Suppressor macrophage (primary cell): ENCODE results near the gene RAB18.
A peak's percentile ranks its signal among the peaks of the same experiment; 100 is the strongest.
"Not testable (repeated sequence)": the region's sequence is repeated elsewhere in the genome, so short reads cannot be mapped to it uniquely, and the experiment has no call there.

Experiments used
- DNase-seq, 4 experiments: peaks; one replicate each; pipeline ENCODE4 v3.0.0-alpha.2; 2020 to 2022
- total RNA-seq, 17 experiments: gene quantifications; one replicate each; lab custom pipeline; 2026; ENCODE audit warnings: mixed read lengths in 6 of 17, inconsistent platforms in 3 of 17; lab: John Stamatoyannopoulos, UW

Gene RAB18
- 76.0 to 187 (median 122) reads per million in 17 experiments for total RNA-seq

GRCh38 chr10:27504007-27504807 lies at the start of gene RAB18:
Gene RAB18 (plus strand): TSS chr10:27504304. CDS start chr10:27504370, 66 bp downstream.
- DNase-seq = peak; percentile 98 to 99 (median 99)

- DNase-seq = no peak
Observed at GRCh38 chr10:27454837-27455236, 49.3 kb upstream of the RAB18 start.

GRCh38 chr10:27457261-27457945 lies 46.7 kb upstream of the RAB18 start:
- DNase-seq = no peak

- no peak for DNase-seq
Observed at GRCh38 chr10:27457966-27458365, 46.1 kb upstream of the RAB18 start.

- DNase-seq = no peak
Observed at GRCh38 chr10:27461312-27461711, 42.8 kb upstream of the RAB18 start.

GRCh38 chr10:27463961-27464360 lies 40.1 kb upstream of the RAB18 start:
- no peak for DNase-seq

GRCh38 chr10:27464993-27465392 lies 39.1 kb upstream of the RAB18 start:
- peak; percentile 19 to 60 (median 40) for DNase-seq

- DNase-seq = not testable (repeated sequence)
Observed at GRCh38 chr10:27465596-27465995, 38.5 kb upstream of the RAB18 start.

- DNase-seq = no peak
Observed at GRCh38 chr10:27470885-27471284, 33.2 kb upstream of the RAB18 start.

GRCh38 chr10:27474741-27475140 lies 29.4 kb upstream of the RAB18 start:
- no peak for DNase-seq

GRCh38 chr10:27479016-27479415 lies 25.1 kb upstream of the RAB18 start:
- DNase-seq = no peak

GRCh38 chr10:27481486-27481885 lies 22.6 kb upstream of the RAB18 start:
- DNase-seq = peak; percentile 21 to 53 (median 46)

- no peak for DNase-seq
Observed at GRCh38 chr10:27482984-27483956, 20.8 kb upstream of the RAB18 start.

- DNase-seq = no peak
Observed at GRCh38 chr10:27485368-27485767, 18.7 kb upstream of the RAB18 start.

- DNase-seq = no peak
Observed at GRCh38 chr10:27485986-27486385, 18.1 kb upstream of the RAB18 start.

- no peak for DNase-seq
Observed at GRCh38 chr10:27490807-27491206, 13.3 kb upstream of the RAB18 start.

GRCh38 chr10:27494116-27494805 lies 9.8 kb upstream of the RAB18 start:
- peak in 3 of 4 experiments; percentile 13 to 45 (median 42) for DNase-seq

GRCh38 chr10:27496137-27496536 lies 8.0 kb upstream of the RAB18 start:
- no peak for DNase-seq

- DNase-seq = no peak
Observed at GRCh38 chr10:27500096-27500495, 4.0 kb upstream of the RAB18 start.

GRCh38 chr10:27500886-27501285 lies 3.2 kb upstream of the RAB18 start:
- DNase-seq = no peak

GRCh38 chr10:27503498-27504006 lies 552 bp upstream of the RAB18 start:
- DNase-seq = no peak
